ENCODE results near the gene ZMAT3.
"Not testable (repeated sequence)": the region's sequence is repeated elsewhere in the genome, so short reads cannot be mapped to it uniquely, and the experiment has no call there.

Gene ZMAT3

DNA sequence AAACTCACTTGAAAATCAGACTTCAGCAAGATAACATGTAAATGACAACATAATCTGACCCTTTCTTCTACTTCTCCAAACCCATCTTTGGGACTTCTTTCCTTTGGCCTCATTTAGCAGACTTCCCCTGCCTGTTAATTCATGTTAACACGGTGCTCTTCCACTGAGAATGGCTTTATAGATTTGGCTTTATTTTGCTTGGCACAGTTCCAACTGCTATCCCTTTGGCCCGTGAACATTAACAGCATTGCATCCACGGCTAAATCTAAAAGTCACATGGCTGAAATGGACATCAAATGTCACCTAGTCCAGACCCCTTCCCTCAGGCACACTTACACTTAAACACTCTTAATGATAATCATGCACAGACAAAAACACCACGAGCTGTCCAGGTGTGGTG lies 3.8 kb downstream of the ZMAT3 start:
- no peak for DNase-seq

DNA sequence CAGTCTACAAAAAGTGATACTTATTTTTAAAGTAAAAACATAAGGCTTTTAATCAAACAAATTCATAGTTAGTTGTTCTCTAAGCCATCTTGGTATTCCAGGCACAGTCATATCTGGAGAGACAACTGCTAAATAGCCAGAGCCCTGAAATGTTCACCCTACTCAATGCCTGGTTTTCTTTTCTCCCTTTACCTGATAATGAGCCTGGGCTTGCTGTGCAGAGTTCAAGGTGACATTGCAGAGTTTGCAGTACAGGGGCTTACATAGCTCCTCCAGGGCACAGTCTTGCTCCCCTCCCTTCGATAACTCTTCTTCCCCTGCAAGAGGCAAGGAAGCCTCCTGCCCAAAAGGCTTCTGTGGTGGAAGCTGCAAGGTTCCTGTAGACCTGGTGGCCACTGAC lies 4.3 kb downstream of the ZMAT3 start:
- no peak for DNase-seq

DNA sequence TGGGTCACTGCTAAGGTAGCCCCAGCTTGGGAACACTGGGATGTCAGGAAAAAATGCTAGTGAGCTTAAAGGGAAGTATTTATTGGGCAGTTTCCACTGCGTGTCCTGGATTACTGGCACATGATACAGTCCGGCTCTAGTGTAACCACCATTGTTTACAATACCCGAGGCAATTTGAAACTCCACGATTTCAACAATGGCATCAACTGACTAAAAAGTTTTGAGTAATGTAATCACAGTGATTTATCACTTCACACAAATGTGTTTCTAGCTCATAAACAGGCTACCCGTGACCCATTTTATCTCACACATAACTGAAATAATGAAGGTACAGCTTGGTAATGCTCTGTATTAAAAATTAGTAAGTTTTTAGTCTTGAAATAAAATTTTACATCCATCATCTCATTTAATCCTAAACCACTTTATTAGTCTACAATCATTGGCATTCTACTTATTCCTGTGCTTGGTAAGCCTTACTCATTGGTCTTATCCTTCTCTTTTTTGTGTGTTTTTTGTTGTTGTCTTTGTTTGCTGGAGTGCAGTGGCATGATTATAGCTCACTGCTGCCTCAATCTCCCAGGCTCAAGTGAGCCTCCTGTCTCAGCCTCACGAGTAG lies 7.6 kb downstream of the ZMAT3 start:
- DNase-seq = no peak

DNA sequence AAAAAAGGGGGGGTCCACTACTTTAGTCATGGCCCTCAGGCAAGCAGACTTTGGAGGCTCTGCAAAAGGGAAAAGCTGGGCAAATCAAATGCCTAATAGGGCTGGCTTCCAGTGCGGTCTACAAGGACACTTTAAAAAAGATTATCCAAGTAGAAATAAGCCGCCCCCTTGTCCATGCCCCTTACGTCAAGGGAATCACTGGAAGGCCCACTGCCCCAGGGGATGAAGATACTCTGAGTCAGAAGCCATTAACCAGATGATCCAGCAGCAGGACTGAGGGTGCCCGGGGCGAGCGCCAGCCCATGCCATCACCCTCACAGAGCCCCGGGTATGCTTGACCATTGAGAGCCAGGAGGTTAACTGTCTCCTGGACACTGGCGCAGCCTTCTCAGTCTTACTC lies 15.3 kb downstream of the ZMAT3 start:
- no peak for DNase-seq

DNA sequence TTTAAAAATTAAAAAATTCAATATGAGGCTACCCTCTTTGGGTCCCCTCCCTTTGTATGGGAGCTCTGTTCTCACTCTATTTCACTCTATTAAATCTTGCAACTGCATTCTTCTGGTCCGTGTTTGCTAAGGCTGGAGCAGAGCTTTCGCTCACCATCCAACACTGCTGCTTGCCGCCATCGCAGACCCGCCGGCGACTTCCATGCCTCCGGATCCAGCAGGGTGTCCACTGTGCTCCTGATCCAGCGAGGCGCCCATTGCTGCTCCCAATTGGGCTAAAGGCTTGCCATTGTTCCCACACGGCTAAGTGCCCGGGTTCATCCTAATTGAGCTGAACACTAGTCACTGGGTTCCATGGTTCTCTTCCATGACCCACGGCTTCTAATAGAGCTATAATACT lies 17.0 kb downstream of the ZMAT3 start:
- DNase-seq = not testable (repeated sequence)

DNA sequence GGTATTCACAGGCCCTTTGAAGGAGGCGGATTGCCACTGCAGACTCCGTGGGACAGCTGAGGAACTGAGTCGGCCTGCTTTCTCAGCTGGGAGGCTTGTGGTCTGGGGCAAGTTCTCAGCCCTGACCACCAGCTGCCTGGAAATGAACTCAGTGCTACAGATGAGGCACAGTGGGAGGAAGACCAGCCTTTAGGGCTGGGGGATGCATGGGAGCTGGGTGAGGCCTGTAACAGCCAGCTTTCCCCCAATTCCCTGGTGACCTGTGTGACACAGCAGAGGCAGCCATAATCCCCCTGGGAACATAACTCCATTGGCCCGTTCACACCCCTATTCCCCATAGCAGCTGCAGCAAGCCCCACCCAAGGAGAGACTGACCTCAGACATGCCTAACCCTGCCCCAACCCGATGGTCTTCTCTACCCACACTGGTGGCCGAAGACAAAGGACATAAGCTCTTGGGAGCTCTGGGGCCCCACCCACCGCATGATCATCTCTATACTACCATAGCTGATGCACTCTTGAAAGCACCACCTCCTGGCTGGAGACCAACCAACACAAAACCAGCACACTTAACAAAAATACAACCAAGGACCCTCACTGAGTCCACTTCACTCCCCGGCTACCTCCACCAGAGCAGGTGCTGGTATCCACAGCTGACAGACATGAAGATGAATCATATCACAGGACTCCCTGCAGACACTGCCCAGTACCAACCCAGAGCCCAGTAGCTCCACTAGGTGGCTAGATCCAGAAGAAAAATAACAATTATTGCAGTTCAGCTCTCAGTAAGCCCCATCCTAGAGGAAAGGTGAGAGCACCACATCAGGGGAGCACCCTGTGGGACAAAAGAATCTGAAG lies 24.9 kb downstream of the ZMAT3 start:
- DNase-seq = no peak

DNA sequence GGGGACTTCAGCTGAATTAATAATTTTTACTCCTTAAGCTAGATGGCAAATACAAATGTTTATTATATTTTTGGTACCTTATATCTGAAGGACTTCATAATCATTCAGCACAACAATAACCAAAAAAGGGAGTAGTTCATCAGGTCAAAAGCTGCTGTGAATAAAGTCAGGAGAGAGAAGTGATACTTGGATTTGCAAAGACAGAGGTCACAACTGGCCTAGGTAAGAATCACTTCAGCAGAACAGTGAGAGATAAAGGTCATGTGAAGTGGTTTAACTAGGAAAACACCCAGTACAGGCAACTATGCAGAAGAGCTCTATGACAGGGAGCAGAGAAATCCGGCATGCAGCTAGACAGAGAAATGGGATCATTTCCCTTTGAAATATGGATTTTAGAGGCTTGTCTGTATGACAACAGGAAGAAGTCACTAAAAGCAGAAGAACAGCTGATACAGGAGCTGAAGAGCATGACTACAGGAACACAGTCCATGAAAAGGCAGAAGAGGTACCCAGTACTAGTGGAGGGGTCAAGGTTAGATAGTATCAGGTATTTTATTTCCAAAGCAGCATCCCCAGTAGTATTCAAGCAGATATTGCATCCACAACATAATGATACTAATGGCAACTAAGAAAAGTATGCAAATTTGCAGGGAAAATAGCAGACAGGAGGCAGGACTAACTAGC lies 25.7 kb downstream of the ZMAT3 start:
- DNase-seq = no peak

DNA sequence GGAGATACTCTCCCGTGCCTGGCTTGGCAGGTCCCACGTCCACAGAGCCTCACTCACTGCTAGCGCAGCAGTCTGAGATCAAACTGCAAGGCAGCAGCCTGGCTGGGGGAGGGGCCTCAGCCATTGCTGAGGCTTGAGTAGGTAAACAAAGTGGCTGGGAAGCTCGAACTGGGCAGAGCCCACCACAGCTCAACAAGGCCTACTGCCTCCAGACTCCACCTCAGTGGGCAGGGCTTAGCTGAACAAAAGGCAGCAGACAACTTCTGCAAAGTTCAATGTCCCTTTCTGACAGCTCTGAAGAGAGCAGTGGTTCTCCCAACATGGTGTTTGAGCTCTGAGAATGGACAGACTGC lies 32.7 kb downstream of the ZMAT3 start:
- not testable (repeated sequence) for DNase-seq

DNA sequence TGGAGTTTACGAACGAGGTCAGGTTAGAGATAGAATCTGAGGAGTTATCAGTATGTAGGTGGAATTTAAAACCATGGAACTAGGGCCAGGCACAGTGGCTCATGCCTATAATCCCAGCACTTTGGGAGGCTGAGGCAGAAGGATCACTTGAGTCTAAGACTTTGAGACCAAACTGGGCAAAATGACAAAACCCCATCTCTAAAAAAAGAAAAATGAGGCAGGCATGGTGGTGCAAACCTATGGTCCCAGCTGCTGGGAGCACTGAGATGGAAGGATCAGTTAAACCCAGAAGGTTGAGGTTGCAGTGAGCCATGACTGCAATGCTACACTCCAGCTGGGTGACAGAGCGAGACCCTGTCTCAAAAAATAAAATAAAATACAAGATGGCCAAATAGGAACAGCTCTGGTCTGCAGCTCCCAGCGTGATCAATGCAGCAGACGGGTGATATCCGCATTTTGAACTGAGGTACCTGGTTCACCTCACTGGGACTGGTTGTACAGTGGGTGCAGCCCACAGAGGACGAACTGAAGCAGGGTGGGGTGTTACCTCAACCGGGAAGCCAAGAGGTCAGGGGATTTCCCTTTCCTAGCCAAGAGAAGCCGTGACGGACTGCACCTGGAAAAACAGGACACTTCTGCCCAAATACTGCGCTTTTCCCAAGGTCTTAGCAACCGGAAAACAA lies 33.3 kb downstream of the ZMAT3 start:
- DNase-seq = no peak

DNA sequence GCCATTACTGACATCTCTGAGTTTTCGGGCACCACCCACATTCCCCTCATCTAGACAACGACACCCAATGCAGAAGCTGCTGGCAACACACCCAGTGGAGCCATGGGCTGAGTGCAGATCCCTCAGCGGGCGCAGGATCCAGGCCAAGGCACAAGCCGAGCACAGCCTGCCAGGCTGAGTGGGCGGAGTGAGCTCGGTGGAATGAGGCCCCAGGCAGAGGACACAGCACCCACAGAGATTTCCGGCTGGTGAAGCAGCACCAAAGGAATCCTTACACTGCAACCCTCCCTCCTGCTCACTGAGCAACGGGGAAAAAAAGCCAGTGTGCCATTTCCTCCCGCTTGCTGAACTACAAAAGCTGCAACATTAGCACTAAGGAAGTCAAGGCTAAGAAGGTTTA lies 34.3 kb downstream of the ZMAT3 start:
- DNase-seq = peak; percentile 57

DNA sequence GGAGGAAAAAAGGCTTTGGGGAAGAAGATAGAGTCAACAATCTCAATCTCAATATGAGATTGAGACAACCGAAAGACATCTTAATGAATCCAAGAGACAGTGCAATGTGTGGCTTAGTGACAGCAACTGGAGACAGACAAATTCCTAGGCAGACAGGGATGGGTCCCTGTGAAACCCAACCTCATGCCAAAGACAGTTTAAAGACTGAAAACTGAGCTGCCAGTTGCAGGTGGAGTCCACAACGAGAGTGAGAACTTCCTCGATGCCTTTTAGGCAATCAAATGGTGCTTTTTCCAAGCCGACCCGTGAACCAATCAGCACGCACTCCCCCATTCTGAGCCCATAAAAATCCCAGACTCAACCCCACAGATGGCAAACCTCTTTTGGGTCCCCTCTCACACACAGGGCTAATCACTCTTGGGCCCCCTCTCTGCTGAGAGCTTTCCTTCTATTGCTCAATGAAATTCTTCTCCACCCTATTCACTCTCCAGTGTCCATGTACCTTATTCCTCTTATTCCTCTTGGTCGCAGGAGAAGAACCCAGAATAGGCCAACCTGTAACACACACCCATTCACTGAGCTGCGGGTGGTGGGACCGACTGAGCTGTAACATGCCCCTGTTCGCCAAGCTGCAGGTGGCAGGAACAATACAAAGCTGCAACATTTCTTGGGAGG lies 34.8 kb downstream of the ZMAT3 start:
- no peak for DNase-seq

DNA sequence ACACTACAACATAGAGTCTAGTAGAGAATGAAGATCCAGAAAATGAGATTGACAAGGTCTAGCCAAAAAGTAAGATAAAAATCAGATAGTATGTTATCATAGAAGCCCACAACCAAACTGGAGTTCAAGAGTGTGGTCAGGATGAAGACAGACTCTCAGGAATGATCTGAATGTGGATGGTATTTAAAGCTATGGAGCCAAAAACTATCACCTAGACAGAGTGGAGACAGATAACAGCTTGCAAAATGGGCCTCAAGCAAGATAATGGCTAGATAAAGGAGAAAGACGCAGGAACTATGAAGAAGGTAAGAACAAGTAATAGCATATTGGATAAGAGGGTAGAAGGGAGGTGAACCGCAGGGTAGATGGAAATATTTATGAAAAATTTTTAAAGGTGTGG lies 35.4 kb downstream of the ZMAT3 start:
- no peak for DNase-seq

DNA sequence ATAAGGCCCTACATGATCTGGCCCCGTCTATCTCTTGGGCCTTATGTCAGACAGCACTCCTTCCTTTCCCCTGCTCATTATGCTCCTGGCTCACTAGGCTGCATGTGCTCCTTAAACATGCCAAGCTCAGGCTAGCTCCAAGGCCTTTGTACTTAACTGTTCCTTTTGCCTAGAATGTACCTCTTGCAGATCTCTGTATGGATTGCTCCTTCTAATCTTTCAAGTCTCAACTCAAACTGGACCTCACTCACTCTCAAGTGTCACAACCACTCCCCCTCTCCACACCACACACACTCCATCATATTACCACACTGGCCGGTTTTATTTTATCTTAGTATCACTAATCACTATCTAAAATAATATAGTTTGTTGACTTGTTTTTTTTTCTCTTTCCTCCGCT lies 36.4 kb downstream of the ZMAT3 start:
- no peak for DNase-seq

DNA sequence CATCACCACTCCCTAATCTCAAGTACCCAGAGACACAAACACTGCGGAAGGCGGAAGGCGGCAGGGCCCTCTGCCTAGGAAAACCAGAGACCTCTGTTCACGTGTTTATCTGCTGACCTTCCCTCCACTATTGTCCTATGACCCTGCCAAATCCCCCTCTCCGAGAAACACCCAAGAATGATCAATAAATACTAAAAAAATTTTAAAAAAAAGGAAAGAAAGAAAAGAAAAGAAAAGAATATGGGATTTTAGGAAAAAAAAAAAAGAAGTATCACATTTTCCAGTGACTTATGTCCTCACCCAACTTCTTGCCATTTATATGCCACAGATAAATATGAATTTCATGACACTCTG lies 38.3 kb downstream of the ZMAT3 start:
- DNase-seq = not testable (repeated sequence)

DNA sequence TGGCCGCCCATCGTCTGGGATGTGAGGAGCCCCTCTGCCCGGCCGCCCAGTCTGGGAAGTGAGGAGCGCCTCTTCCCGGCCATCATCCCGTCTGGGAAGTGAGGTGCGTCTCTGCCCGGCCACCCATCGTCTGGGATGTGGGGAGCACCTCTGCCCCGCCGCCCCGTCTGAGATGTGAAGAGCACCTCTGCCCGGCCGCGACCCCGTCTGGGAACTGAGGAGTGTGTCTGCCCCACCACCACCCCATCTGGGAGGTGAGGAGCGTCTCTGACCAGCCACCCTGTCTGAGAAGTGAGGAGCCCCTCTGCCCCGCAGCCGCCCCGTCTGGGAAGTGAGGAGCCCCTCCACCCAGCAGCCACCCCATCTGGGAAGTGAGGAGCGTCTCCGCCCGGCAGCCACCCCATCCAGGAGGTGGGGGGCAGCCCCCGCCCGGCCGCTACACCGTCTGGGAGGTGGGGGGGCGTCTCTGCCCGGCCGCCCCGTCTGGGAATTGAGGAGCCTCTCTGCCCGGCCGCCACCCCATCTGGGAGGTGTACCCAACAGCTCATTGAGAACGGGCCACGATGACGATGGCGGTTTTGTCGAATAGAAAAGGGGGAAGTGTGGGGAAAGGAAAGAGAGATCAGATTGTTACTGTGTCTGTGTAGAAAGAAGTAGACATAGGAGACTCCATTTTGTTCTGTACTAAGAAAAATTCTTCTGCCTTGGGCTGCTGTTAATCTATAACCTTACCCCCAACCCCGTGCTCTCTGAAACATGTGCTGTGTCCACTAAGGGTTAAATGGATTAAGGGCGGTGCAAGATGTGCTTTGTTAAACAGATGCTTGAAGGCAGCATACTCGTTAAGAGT lies 38.9 kb downstream of the ZMAT3 start:
- not testable (repeated sequence) for DNase-seq

DNA sequence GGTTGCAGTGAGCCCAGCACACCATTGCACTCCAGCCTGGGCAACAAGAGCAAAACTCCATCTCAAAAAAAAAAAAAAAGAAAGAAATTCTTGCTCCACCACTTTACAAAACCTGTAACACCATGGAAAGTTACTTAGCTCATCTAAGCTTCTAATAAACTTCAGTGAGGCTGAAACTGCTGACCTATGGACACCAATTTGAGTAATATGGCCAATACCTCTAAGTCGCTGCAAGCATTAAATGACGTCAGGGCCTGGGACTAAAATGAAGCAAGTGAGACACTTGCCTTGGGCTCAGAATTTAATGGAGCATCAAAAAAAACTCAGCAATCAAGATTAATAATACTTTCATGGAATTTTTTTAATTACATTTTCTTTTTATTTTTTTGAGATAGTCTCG lies 42.5 kb downstream of the ZMAT3 start:
- no peak for DNase-seq

DNA sequence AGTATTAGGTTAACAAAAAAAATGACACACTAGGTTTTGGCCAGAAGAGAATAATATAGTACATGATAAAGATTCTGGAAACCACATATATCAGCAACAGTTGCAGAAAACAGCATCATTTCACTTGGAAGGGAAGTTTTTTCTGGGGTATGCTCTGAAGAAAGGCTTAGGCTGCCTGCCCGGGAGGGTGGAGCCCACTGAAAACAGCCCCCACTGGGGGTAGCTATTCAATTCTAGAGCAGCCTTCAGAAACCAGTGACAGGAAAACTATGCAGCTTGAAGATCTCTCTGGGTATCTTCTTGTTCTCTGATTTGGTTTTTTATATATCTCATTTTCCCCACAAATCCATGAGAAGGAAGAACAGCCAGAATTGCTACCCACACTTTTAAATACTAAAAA lies 43.2 kb downstream of the ZMAT3 start:
- no peak for DNase-seq

DNA sequence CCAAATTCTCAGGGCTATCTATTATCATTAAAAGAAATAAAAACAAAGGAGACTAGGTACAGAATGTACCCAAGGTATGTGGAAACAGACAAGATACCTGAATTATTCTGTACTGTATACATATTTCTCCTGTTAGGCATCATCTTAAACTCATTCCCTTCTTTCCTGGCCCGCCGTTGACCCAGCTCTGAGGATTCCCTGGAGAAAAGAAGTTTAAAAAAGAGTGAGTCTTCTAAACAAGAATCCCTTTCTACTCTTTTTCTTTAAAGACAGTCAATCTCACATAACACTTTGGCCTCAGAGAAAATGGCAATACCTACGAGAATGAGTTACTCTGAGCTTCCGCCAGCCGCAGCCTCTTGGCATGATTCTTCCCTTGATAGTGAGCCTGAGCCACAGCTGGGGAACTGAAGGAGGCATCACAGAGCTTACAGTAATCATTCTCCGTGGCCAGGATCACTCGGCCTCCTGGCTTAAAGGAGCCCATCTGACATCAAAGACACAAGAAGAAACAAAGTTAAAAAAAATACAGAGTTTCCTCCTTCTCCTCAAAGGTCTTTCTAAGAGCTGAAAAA lies 44.2 kb downstream of the ZMAT3 start:
- no peak for DNase-seq

DNA sequence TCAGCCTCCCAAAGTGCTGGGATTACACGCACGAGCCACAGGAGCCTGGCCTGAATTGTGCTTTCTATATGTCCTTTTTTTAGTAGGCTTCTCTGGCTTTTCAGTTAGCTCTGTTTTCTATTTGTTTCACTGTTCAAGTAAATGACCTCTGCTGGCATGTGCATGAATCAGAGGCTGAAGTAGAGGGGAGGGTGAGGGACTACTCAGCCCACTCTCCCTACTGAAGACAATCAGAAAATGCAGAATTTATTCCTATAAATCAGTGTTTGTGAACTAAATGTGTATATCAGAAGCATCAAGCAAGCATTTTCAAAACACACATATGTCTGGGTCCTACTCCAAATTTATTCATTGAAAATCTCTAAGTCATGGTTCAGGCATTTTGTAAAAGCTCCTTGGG lies 45.0 kb downstream of the ZMAT3 start:
- DNase-seq = no peak

DNA sequence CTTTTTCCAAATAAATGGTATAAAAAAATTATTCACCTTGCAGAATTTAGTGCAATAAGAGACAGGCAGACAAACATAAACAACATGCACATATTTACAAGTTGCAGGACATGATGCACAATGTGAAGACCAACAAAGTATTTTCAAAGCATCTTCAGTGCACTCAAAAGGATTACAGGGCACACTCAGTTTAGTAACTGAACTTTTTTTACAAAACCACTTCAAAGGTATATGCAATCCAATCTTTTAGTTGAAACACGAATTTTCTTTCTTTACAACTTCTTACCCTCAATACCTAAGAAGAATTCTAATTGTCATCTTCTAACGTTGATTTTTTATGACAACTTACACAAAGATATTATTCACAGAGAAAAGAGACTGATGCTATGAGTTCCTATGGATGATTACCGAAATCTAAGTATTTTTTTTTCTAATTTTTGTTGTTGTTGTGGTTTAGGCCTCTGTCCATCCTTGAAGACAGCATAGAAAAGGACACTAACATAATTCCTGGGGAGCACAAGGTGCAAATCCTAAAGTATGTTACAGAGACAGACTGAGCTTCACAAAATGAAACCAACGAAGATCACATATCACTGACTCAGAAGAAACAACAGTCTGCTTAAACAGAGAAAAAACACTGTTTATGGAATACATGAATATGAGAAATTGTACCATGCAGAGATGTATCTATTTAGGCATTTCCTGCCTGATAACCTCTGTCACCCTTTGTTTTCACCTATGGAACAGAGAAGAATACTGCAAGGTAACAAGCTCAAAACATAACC lies 50.3 kb downstream of the ZMAT3 start:
- no peak for DNase-seq

DNA sequence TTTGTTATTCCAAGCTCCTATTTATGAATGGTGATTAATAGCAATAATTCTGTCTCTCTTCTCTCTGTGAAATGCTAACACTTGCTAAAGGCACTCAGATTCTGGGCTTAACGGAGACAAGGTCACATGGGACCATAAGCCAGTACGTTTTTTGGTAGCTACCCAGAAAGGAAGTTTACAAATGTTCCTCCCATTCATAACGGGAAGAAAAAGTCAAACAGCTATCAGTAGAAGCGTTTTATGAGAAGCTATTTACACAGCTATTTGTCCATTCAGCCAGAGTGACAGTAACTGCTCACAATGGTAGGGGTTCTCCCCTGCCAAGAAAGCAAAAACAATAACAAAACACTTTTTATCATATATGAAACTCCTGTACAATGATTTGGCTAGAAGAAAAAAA lies 51.5 kb downstream of the ZMAT3 start:
- DNase-seq = no peak

Data from activated naive CD4-positive, alpha-beta T cell treated with Interleukin-2 at 50 U/mL for 16 hours (primary cell).